Kidney epithelial cell (primary cell): ENCODE data around the gene DNAJC10. TPM values are rescaled to one million over a fixed set of nuclear protein-coding genes. Genes with fewer than 3 reads are reported as not detected.

Experiments used
- DNase-seq: peaks from one replicate; pipeline ENCODE4 v3.0.0-alpha.2; 2010; ENCODE audit warnings: low read depth
- H3K27me3 ChIP-seq: 2 replicates; pipeline ENCODE4 v1.6.0; 2011; ENCODE audit warnings: low read length; ENCODE audit not compliant: control insufficient read depth, insufficient read depth
- H3K36me3 ChIP-seq: 2 replicates; pipeline ENCODE4 v1.5.1; 2011; ENCODE audit warnings: low read length; ENCODE audit not compliant: control insufficient read depth, insufficient read depth
- H3K4me3 ChIP-seq: 2 replicates; pipeline ENCODE4 v1.5.1; 2011; ENCODE audit warnings: low read depth, mild to moderate bottlenecking, control low read depth, low read length
- CTCF ChIP-seq: IDR thresholded peaks from 2 replicates; pipeline ENCODE4 v1.5.1; 2011; ENCODE audit warnings: mild to moderate bottlenecking, moderate library complexity, low read length, control low read depth, inconsistent platforms; ENCODE audit not compliant: insufficient read depth, poor library complexity, severe bottlenecking
- total RNA-seq: library from RNA; depleted of rRNA; stranded (reverse); fragments of >200 nt; gene quantifications from 2 replicates; pipeline ENCODE4 v1.2.3, GENCODE V29; 2015

The DNAJC10 gene
- total RNA-seq, 1 donor from 2014 or later = 171 TPM

- Histone ChIP-seq H3K36me3 (no peaks in the 10 kb centered on the region), H3K27me3 (peaks cover 2% of the 10 kb centered on the region), H3K4me3 (no peak overlapping the region)
- DNase-seq = no peak
- TF ChIP-seq CTCF = no peak
Measured at GRCh38 chr2:182810087-182810486, 94.0 kb downstream of the DNAJC10 start.

GRCh38 chr2:182814380-182814779 lies 98.3 kb downstream of the DNAJC10 start:
- no peak overlapping the region for H3K4me3 ChIP-seq
- TF ChIP-seq CTCF = no peak
- H3K36me3 ChIP-seq = no peaks in the 10 kb centered on the region
- no peak for DNase-seq
- H3K27me3 ChIP-seq = no peaks in the 10 kb centered on the region

- no peak for TF ChIP-seq CTCF
- Histone ChIP-seq H3K27me3 (no peaks in the 10 kb centered on the region), H3K36me3 (no peaks in the 10 kb centered on the region), H3K4me3 (no peak overlapping the region)
- DNase-seq = no peak
Measured at GRCh38 chr2:182814804-182815203, 98.7 kb downstream of the DNAJC10 start.

- no peak for TF ChIP-seq CTCF
- no peaks in the 10 kb centered on the region for H3K27me3 ChIP-seq
- H3K36me3 ChIP-seq = no peaks in the 10 kb centered on the region
- H3K4me3 ChIP-seq = no peak overlapping the region
- no peak for DNase-seq
Measured at GRCh38 chr2:182816866-182817265, 100.8 kb downstream of the DNAJC10 start.

GRCh38 chr2:182817558-182817957 lies 101.5 kb downstream of the DNAJC10 start:
- no peak for TF ChIP-seq CTCF
- no peak for DNase-seq
- Histone ChIP-seq H3K27me3 (no peaks in the 10 kb centered on the region), H3K4me3 (no peak overlapping the region), H3K36me3 (no peaks in the 10 kb centered on the region)

GRCh38 chr2:182818501-182818900 lies 102.4 kb downstream of the DNAJC10 start:
- TF ChIP-seq CTCF = no peak
- no peak overlapping the region for H3K4me3 ChIP-seq
- no peak for DNase-seq
- no peaks in the 10 kb centered on the region for H3K36me3 ChIP-seq
- H3K27me3 ChIP-seq = no peaks in the 10 kb centered on the region
